HEK293 (cell line): ENCODE measurements around the gene SCUBE3.

Experiments
- CTCF ChIA-PET: fragments of 350-600 bp; formaldehyde crosslinking; extraction: SDS; loops from one replicate; lab custom pipeline; 2021; ENCODE audit warnings: antibody characterized with exemption; lab: Yijun Ruan, JAX
- POLR2A ChIA-PET: fragments of 300-600 bp; formaldehyde crosslinking; extraction: SDS; loops from one replicate; lab custom pipeline; 2020; ENCODE audit warnings: antibody characterized with exemption, inconsistent platforms; lab: Yijun Ruan, JAX
- H3K27ac ChIP-seq: fragments of 200-500 bp; sonication (Bioruptor generic); 2 replicates; pipeline ENCODE4 v1.5.1; 2014; ENCODE audit warnings: low read depth, low read length, control low read depth, inconsistent platforms; ENCODE audit errors: extremely low read depth
- H3K36me3 ChIP-seq, 2 experiments: fragments of 200-500 bp in 1 of 2; sonication (Bioruptor generic) in 1 of 2; 1 replicate in 1 of 2; 2 replicates in 1 of 2; pipeline ENCODE4 v1.5.1; 2014 to 2017; ENCODE audit warnings: inconsistent platforms in 2 of 2, low read length in 2 of 2; ENCODE audit not compliant: control insufficient read depth in 2 of 2, insufficient read depth in 1 of 2
- H3K4me1 ChIP-seq: fragments of 200-500 bp; sonication (Bioruptor generic); 2 replicates; pipeline ENCODE4 v1.5.1; 2014; ENCODE audit warnings: mild to moderate bottlenecking, low read length, inconsistent platforms; ENCODE audit not compliant: control insufficient read depth, insufficient read depth
- H3K4me3 ChIP-seq: 2 replicates; pipeline ENCODE4 v1.5.1; 2011; ENCODE audit warnings: low read depth, mild to moderate bottlenecking, control low read depth, low read length, moderate library complexity
- H3K9me3 ChIP-seq: fragments of 200-500 bp; sonication (Bioruptor generic); 2 replicates; pipeline ENCODE4 v1.5.1; 2014; ENCODE audit warnings: low read depth, low read length, inconsistent platforms; ENCODE audit not compliant: control insufficient read depth, insufficient read depth
- CTCF ChIP-seq: fragments of 450-650 bp; formaldehyde crosslinking; IDR thresholded peaks from 2 replicates; pipeline ENCODE4 v1.5.1; 2016; ENCODE audit warnings: missing biosample characterization, missing genetic modification characterization
- GLI2 ChIP-seq: fragments of 450-650 bp; formaldehyde crosslinking; IDR thresholded peaks from 2 replicates; pipeline ENCODE4; 2017; ENCODE audit warnings: missing biosample characterization, missing genetic modification characterization, low read depth, borderline replicate concordance
- GLI4 ChIP-seq: fragments of 450-650 bp; formaldehyde crosslinking; IDR thresholded peaks from 2 replicates; pipeline ENCODE4 v1.5.1; 2016; ENCODE audit warnings: missing biosample characterization, missing genetic modification characterization
- GLIS1 ChIP-seq: fragments of 450-650 bp; formaldehyde crosslinking; IDR thresholded peaks from 2 replicates; pipeline ENCODE4 v1.5.1; 2016; ENCODE audit warnings: missing biosample characterization, missing genetic modification characterization
- IKZF3 ChIP-seq: fragments of 450-650 bp; IDR thresholded peaks from 2 replicates; pipeline ENCODE4 v1.5.0; 2018; ENCODE audit warnings: missing biosample characterization, mild to moderate bottlenecking, missing genetic modification characterization, moderate library complexity
- KLF8 ChIP-seq: fragments of 450-650 bp; formaldehyde crosslinking; IDR thresholded peaks from 2 replicates; pipeline ENCODE4 v1.5.1; 2016; ENCODE audit warnings: missing biosample characterization, missing genetic modification characterization
- KLF9 ChIP-seq: fragments of 450-650 bp; formaldehyde crosslinking; IDR thresholded peaks from 2 replicates; pipeline ENCODE4 v1.5.1; 2016; ENCODE audit warnings: missing biosample characterization, missing genetic modification characterization, low read depth
- PRDM4 ChIP-seq: fragments of 450-650 bp; formaldehyde crosslinking; IDR thresholded peaks from 2 replicates; pipeline ENCODE4 v1.5.1; 2017; ENCODE audit warnings: missing biosample characterization, missing genetic modification characterization
- REPIN1 ChIP-seq: fragments of 450-650 bp; formaldehyde crosslinking; IDR thresholded peaks from 2 replicates; pipeline ENCODE4 v1.5.1; 2017; ENCODE audit warnings: missing biosample characterization, missing genetic modification characterization, low read depth
- SALL2 ChIP-seq: fragments of 450-650 bp; formaldehyde crosslinking; IDR thresholded peaks from 2 replicates; pipeline ENCODE4 v1.5.0; 2017; ENCODE audit warnings: missing biosample characterization, mild to moderate bottlenecking, missing genetic modification characterization, borderline replicate concordance
- SP7 ChIP-seq: fragments of 450-650 bp; formaldehyde crosslinking; IDR thresholded peaks from 2 replicates; pipeline ENCODE4 v1.5.1; 2016; ENCODE audit warnings: missing biosample characterization, missing genetic modification characterization
- ZBTB7A ChIP-seq: fragments of 450-650 bp; formaldehyde crosslinking; IDR thresholded peaks from 2 replicates; pipeline ENCODE4 v1.5.1; 2016; ENCODE audit warnings: low read depth, missing biosample characterization, missing genetic modification characterization
- ZNF114 ChIP-seq: fragments of 450-650 bp; formaldehyde crosslinking; IDR thresholded peaks from 2 replicates; pipeline ENCODE4 v1.5.0; 2017; ENCODE audit warnings: missing biosample characterization, missing genetic modification characterization
- ZNF138 ChIP-seq: fragments of 450-650 bp; formaldehyde crosslinking; IDR thresholded peaks from 2 replicates; pipeline ENCODE4 v1.5.1; 2016; ENCODE audit warnings: missing biosample characterization, missing genetic modification characterization, borderline replicate concordance
- ZNF2 ChIP-seq: fragments of 450-650 bp; formaldehyde crosslinking; IDR thresholded peaks from 2 replicates; pipeline ENCODE4 v1.5.1; 2016; ENCODE audit warnings: missing biosample characterization, missing genetic modification characterization
- ZNF24 ChIP-seq: fragments of 450-650 bp; formaldehyde crosslinking; IDR thresholded peaks from 2 replicates; pipeline ENCODE4 v1.5.1; 2016; ENCODE audit warnings: missing biosample characterization, missing genetic modification characterization
- ZNF302 ChIP-seq: fragments of 450-650 bp; formaldehyde crosslinking; IDR thresholded peaks from 2 replicates; pipeline ENCODE4 v1.5.1; 2016; ENCODE audit warnings: missing biosample characterization, missing genetic modification characterization, low read depth
- ZNF324 ChIP-seq: fragments of 450-650 bp; formaldehyde crosslinking; IDR thresholded peaks from 2 replicates; pipeline ENCODE4 v1.5.1; 2016; ENCODE audit warnings: missing biosample characterization, missing genetic modification characterization
- ZNF555 ChIP-seq: fragments of 450-650 bp; formaldehyde crosslinking; conservative IDR thresholded peaks from 2 replicates; pipeline ENCODE4 v1.5.1; 2017; ENCODE audit warnings: missing biosample characterization, mild to moderate bottlenecking, missing genetic modification characterization, inconsistent platforms
- ZNF558 ChIP-seq: fragments of 450-650 bp; formaldehyde crosslinking; IDR thresholded peaks from 2 replicates; pipeline ENCODE4 v1.5.1; 2016; ENCODE audit warnings: missing biosample characterization, missing genetic modification characterization
- ZNF585B ChIP-seq: fragments of 450-650 bp; formaldehyde crosslinking; IDR thresholded peaks from 2 replicates; pipeline ENCODE4 v1.5.1; 2016; ENCODE audit warnings: missing biosample characterization, missing genetic modification characterization
- ZNF600 ChIP-seq: fragments of 450-650 bp; formaldehyde crosslinking; IDR thresholded peaks from 2 replicates; pipeline ENCODE4 v1.5.1; 2016; ENCODE audit warnings: missing biosample characterization, missing genetic modification characterization
- ZNF768 ChIP-seq: fragments of 450-650 bp; formaldehyde crosslinking; IDR thresholded peaks from 2 replicates; pipeline ENCODE4 v1.5.1; 2018; ENCODE audit warnings: missing biosample characterization, mild to moderate bottlenecking, missing genetic modification characterization
- ZNF837 ChIP-seq: fragments of 450-650 bp; formaldehyde crosslinking; IDR thresholded peaks from 2 replicates; pipeline ENCODE4 v1.5.1; 2016; ENCODE audit warnings: missing biosample characterization, missing genetic modification characterization
- ZNF843 ChIP-seq: fragments of 450-650 bp; formaldehyde crosslinking; IDR thresholded peaks from 2 replicates; pipeline ENCODE4 v1.5.1; 2016; ENCODE audit warnings: missing biosample characterization, missing genetic modification characterization
- ZSCAN30 ChIP-seq: fragments of 450-650 bp; IDR thresholded peaks from 2 replicates; pipeline ENCODE4 v1.5.1; 2018; ENCODE audit warnings: missing biosample characterization, mild to moderate bottlenecking, missing genetic modification characterization, moderate library complexity
- TF ChIP-seq, protein P1 (sequence below): fragments of 450-650 bp; formaldehyde crosslinking; conservative IDR thresholded peaks from 2 replicates; pipeline ENCODE4 v1.5.1; 2016; ENCODE audit warnings: low read depth, missing biosample characterization, missing genetic modification characterization

The SCUBE3 gene

GRCh38 chr6:35295036-35295435 is 81.3 kb downstream of the SCUBE3 start:
- POLR2A ChIA-PET: interaction anchor here (1.6 kb wide), 1 partner anchor 23 kb away, joined by 8 read pairs; no protein-coding TSS in a partner anchor
- TF ChIP-seq SP7 (tag by site-specific recombination) (no peak), ZBTB7A (tag by site-specific recombination) (no peak), ZNF24 (tag by site-specific recombination) (no peak), REPIN1 (tag by site-specific recombination) (no peak), ZSCAN30 (tag by site-specific recombination) (no peak), IKZF3 (tag by site-specific recombination) (no peak), ZNF837 (no peak), ZNF302 (tag by site-specific recombination) (no peak), ZNF324 (tag by site-specific recombination) (no peak), GLI4 (tag by site-specific recombination) (no peak), ZNF768 (no peak), GLI2 (tag by site-specific recombination) (no peak), ZNF555 (tag by site-specific recombination) (no peak), ZNF558 (tag by site-specific recombination) (no peak), ZNF585B (tag by site-specific recombination) (no peak), ZNF114 (tag by site-specific recombination) (no peak)
- TF ChIP-seq, protein P1, sequence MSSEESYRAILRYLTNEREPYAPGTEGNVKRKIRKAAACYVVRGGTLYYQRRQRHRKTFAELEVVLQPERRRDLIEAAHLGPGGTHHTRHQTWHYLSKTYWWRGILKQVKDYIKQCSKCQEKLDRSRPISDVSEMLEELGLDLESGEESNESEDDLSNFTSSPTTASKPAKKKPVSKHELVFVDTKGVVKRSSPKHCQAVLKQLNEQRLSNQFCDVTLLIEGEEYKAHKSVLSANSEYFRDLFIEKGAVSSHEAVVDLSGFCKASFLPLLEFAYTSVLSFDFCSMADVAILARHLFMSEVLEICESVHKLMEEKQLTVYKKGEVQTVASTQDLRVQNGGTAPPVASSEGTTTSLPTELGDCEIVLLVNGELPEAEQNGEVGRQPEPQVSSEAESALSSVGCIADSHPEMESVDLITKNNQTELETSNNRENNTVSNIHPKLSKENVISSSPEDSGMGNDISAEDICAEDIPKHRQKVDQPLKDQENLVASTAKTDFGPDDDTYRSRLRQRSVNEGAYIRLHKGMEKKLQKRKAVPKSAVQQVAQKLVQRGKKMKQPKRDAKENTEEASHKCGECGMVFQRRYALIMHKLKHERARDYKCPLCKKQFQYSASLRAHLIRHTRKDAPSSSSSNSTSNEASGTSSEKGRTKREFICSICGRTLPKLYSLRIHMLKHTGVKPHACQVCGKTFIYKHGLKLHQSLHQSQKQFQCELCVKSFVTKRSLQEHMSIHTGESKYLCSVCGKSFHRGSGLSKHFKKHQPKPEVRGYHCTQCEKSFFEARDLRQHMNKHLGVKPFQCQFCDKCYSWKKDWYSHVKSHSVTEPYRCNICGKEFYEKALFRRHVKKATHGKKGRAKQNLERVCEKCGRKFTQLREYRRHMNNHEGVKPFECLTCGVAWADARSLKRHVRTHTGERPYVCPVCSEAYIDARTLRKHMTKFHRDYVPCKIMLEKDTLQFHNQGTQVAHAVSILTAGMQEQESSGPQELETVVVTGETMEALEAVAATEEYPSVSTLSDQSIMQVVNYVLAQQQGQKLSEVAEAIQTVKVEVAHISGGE (tag by site-specific recombination): no peak
- TF ChIP-seq, all 188 proteins: peak for 0
- H3K9me3 ChIP-seq: no peaks in the 10 kb centered on the region
- H3K4me1 ChIP-seq: no peaks in the 10 kb centered on the region
- peaks cover 0 to 54% of the 10 kb centered on the region in 2 experiments; a peak in 2 of 3 replicates for H3K36me3 ChIP-seq
- H3K27ac ChIP-seq: no peak overlapping the region
- CTCF ChIA-PET: interaction anchor here (0.6 to 5.9 kb wide), 14 partner anchors 9 to 441 kb away, joined by 3 to 74 read pairs (median 6); partner anchors contain the start of genes FANCE and RPL10A
- H3K4me3 ChIP-seq: no peak overlapping the region

- ChIA-PET POLR2A (interaction anchor here (1.0 to 1.6 kb wide), 3 partner anchors 22 to 176 kb away, joined by 3 to 8 read pairs (median 4); no protein-coding TSS in a partner anchor), CTCF (interaction anchor here (0.5 to 5.9 kb wide), 23 partner anchors 9 to 581 kb away, joined by 3 to 74 read pairs (median 4); partner anchors contain the start of genes FANCE and RPL10A)
- H3K9me3 ChIP-seq: no peaks in the 10 kb centered on the region
- no peaks in the 10 kb centered on the region for H3K4me1 ChIP-seq
- peaks cover 0 to 48% of the 10 kb centered on the region in 2 experiments; a peak in 2 of 3 replicates for H3K36me3 ChIP-seq
- no peak overlapping the region for H3K4me3 ChIP-seq
- H3K27ac ChIP-seq: no peak overlapping the region
- TF ChIP-seq ZNF600 (tag by site-specific recombination): no peak
- TF ChIP-seq ZNF843: no peak
- TF ChIP-seq GLIS1: no peak
- TF ChIP-seq ZNF114 (tag by site-specific recombination): no peak
- TF ChIP-seq IKZF3 (tag by site-specific recombination): no peak
- TF ChIP-seq ZNF585B (tag by site-specific recombination): no peak
- TF ChIP-seq ZNF2 (tag by site-specific recombination): no peak
- no peak for TF ChIP-seq PRDM4 (tag by site-specific recombination)
- no peak for TF ChIP-seq SALL2 (tag by site-specific recombination)
- no peak for TF ChIP-seq KLF8 (tag by site-specific recombination)
- no peak for TF ChIP-seq CTCF (tag by site-specific recombination)
- TF ChIP-seq KLF9 (tag by site-specific recombination): no peak
- TF ChIP-seq ZNF138: no peak
- TF ChIP-seq, all 188 proteins: peak for 0
Observed at GRCh38 chr6:35295521-35296315, 82.0 kb downstream of the SCUBE3 start.
